Neural cell (in vitro differentiated cells): ENCODE results near the gene IFNGR1. TPM values are rescaled to one million over a fixed set of nuclear protein-coding genes. Genes with fewer than 3 reads are reported as not detected.

Source experiments
- H2AFZ ChIP-seq: fragments of 200-600, 300-800 bp; sonication (generic), shearing (Covaris generic); 2 replicates; pipeline ENCODE4 v1.6.0; 2014; ENCODE audit warnings: low read depth, mild to moderate bottlenecking, antibody characterized with exemption, low read length, moderate library complexity
- H3F3A ChIP-seq: fragments of 200-600 bp; shearing (Covaris generic); 2 replicates; pipeline ENCODE4 v1.6.1; 2016; ENCODE audit warnings: mild to moderate bottlenecking, moderate library complexity, mixed read lengths, antibody characterized with exemption, low read length; ENCODE audit not compliant: insufficient read depth, poor library complexity, severe bottlenecking
- H3K27ac ChIP-seq: fragments of 200-600, 300-800 bp; sonication (generic), shearing (Covaris generic); 2 replicates; pipeline ENCODE4 v1.5.1; 2014; ENCODE audit warnings: mild to moderate bottlenecking, low read length, moderate library complexity
- H3K27me3 ChIP-seq: fragments of 300-800, 200-600 bp; sonication (generic), shearing (Covaris generic); 2 replicates; pipeline ENCODE4 v1.6.0; 2014; ENCODE audit warnings: mild to moderate bottlenecking, low read depth, low read length, moderate library complexity; ENCODE audit not compliant: insufficient read depth
- H3K36me3 ChIP-seq: fragments of 300-800, 200-600 bp; sonication (generic), shearing (Covaris generic); 2 replicates; pipeline ENCODE4 v1.5.1; 2014; ENCODE audit warnings: mild to moderate bottlenecking, antibody characterized with exemption, low read length, moderate library complexity; ENCODE audit not compliant: insufficient read depth
- H3K4me2 ChIP-seq: fragments of 300-800, 200-600 bp; sonication (generic), shearing (Covaris generic); 2 replicates; pipeline ENCODE4 v1.6.0; 2014; ENCODE audit warnings: mild to moderate bottlenecking, low read length
- H3K4me3 ChIP-seq: fragments of 300-800, 200-600 bp; sonication (generic), shearing (Covaris generic); 2 replicates; pipeline ENCODE4 v1.5.1; 2014; ENCODE audit warnings: mild to moderate bottlenecking, low read length, moderate library complexity
- H3K79me2 ChIP-seq: fragments of 200-600 bp; shearing (Covaris generic); replicated peaks from 2 replicates; pipeline ENCODE4 v1.6.0; 2014; ENCODE audit warnings: mild to moderate bottlenecking, low read length, moderate library complexity; ENCODE audit not compliant: insufficient read depth
- H3K9ac ChIP-seq: fragments of 300-800, 200-600 bp; sonication (generic), shearing (Covaris generic); 2 replicates; pipeline ENCODE4 v1.6.1; 2016; ENCODE audit warnings: mild to moderate bottlenecking, low read length, mixed read lengths
- H3K9me2 ChIP-seq: fragments of 200-600 bp; shearing (Covaris generic); 2 replicates; pipeline ENCODE4 v1.6.1; 2016; ENCODE audit warnings: mild to moderate bottlenecking, low read length, mixed read lengths; ENCODE audit not compliant: insufficient read depth
- H3K9me3 ChIP-seq: fragments of 200-600, 300-800 bp; sonication (generic), shearing (Covaris generic); 2 replicates; pipeline ENCODE4 v1.6.1; 2016; ENCODE audit warnings: mild to moderate bottlenecking, mixed run types, low read length, moderate library complexity, mixed read lengths
- H4K20me1 ChIP-seq: fragments of 200-600 bp; shearing (Covaris generic); 2 replicates; pipeline ENCODE4 v1.6.1; 2016; ENCODE audit warnings: mild to moderate bottlenecking, mixed run types; ENCODE audit not compliant: insufficient read depth
- CTCF ChIP-seq: fragments of 450-650 bp; IDR thresholded peaks from 2 replicates; pipeline ENCODE4 v1.5.1; 2014; ENCODE audit warnings: antibody characterized with exemption, mild to moderate bottlenecking, moderate library complexity; ENCODE audit not compliant: poor library complexity, severe bottlenecking
- EP300 ChIP-seq: fragments of 450-650 bp; conservative IDR thresholded peaks from 2 replicates; pipeline ENCODE4 v1.6.1; 2014; ENCODE audit warnings: antibody characterized with exemption, mild to moderate bottlenecking, moderate library complexity; ENCODE audit not compliant: poor library complexity, severe bottlenecking
- EZH2 ChIP-seq: fragments of 200-600, 300-800 bp; shearing (Covaris generic), sonication (generic); IDR thresholded peaks from 2 replicates; pipeline ENCODE4 v1.6.1; 2014; ENCODE audit warnings: antibody characterized with exemption, low read length, borderline replicate concordance, mild to moderate bottlenecking; ENCODE audit not compliant: insufficient read depth, poor library complexity, severe bottlenecking
- MXI1 ChIP-seq: fragments of 450-650 bp; conservative IDR thresholded peaks from 2 replicates; pipeline ENCODE4 v1.6.1; 2014; ENCODE audit warnings: antibody characterized with exemption, mild to moderate bottlenecking; ENCODE audit not compliant: poor library complexity, severe bottlenecking
- POLR2AphosphoS5 ChIP-seq: IDR thresholded peaks from 2 replicates; pipeline ENCODE4 v1.6.1; 2012
- RAD21 ChIP-seq: fragments of 450-650 bp; conservative IDR thresholded peaks from 2 replicates; pipeline ENCODE4 v1.6.1; 2014; ENCODE audit warnings: antibody characterized with exemption, mild to moderate bottlenecking, moderate library complexity
- REST ChIP-seq: IDR thresholded peaks from 2 replicates; pipeline ENCODE4 v1.6.1; 2012; ENCODE audit warnings: borderline replicate concordance
- SMC3 ChIP-seq: fragments of 450-650 bp; conservative IDR thresholded peaks from 2 replicates; pipeline ENCODE4 v1.6.1; 2014; ENCODE audit warnings: antibody characterized with exemption, mild to moderate bottlenecking, moderate library complexity; ENCODE audit not compliant: poor library complexity
- TAF1 ChIP-seq: IDR thresholded peaks from 2 replicates; pipeline ENCODE4 v1.6.1; 2012; ENCODE audit warnings: low read depth
- polyA plus RNA-seq: library from polyadenylated mRNA; depleted of rRNA; stranded (reverse); fragments of >200 nt; gene quantifications from 2 replicates; pipeline ENCODE4 v1.2.3, GENCODE V29; 2014

IFNGR1 gene
- polyA plus RNA-seq, 1 donor from 2014 or later, result 57.2 TPM

GRCh38 chr6:137230956-137231555 lies 11.9 kb upstream of the IFNGR1 start:
- Histone ChIP-seq H3K4me3 (no peak overlapping the region), H3K79me2 (no peaks in the 10 kb centered on the region), H3K9me2 (no peaks in the 10 kb centered on the region), H4K20me1 (no peaks in the 10 kb centered on the region), H2AFZ (no peak overlapping the region), H3F3A (no peaks in the 10 kb centered on the region), H3K27ac (no peak overlapping the region), H3K9me3 (no peaks in the 10 kb centered on the region), H3K4me2 (no peak overlapping the region), H3K9ac (no peak overlapping the region), H3K36me3 (no peaks in the 10 kb centered on the region), H3K27me3 (no peaks in the 10 kb centered on the region)
- TF ChIP-seq RAD21, result no peak
- no peak for TF ChIP-seq EP300
- TF ChIP-seq TAF1, result no peak
- no peak for TF ChIP-seq REST
- TF ChIP-seq MXI1, result no peak
- TF ChIP-seq POLR2AphosphoS5, result no peak
- no peak for TF ChIP-seq SMC3
- no peak for TF ChIP-seq CTCF
- TF ChIP-seq EZH2, result no peak

- Histone ChIP-seq H3K36me3 (no peaks in the 10 kb centered on the region), H3K79me2 (no peaks in the 10 kb centered on the region), H3K9me2 (no peaks in the 10 kb centered on the region), H3F3A (no peaks in the 10 kb centered on the region), H3K27ac (no peak overlapping the region), H3K9me3 (no peaks in the 10 kb centered on the region), H3K9ac (no peak overlapping the region), H2AFZ (no peak overlapping the region), H3K4me3 (no peak overlapping the region), H4K20me1 (no peaks in the 10 kb centered on the region), H3K4me2 (no peak overlapping the region), H3K27me3 (no peaks in the 10 kb centered on the region)
- TF ChIP-seq EP300, result no peak
- no peak for TF ChIP-seq SMC3
These were observed 11.4 kb upstream of the IFNGR1 start for GRCh38 chr6:137230547-137230946.
